CD8-positive, alpha-beta memory T cell (primary cell): ENCODE measurements around the gene NME9. TPM values are rescaled to one million over a fixed set of nuclear protein-coding genes. Genes with fewer than 3 reads are reported as not detected.

Experiments used
- CTCF ChIA-PET: fragments of 350-600 bp; sonication (Branson Sonifier 250); formaldehyde crosslinking; loops from one replicate; lab custom pipeline; 2021; ENCODE audit warnings: antibody characterized with exemption; lab: Charles Lee
- POLR2A ChIA-PET: fragments of 350-600 bp; sonication (Branson Sonifier 250); formaldehyde crosslinking; loops from one replicate; lab custom pipeline; 2021; ENCODE audit warnings: antibody characterized with exemption; lab: Charles Lee
- DNase-seq, 5 donors: peaks; one replicate each; pipeline versions ENCODE4 v3.0.0 to v3.0.0-alpha.2; 2020 to 2022; ENCODE audit warnings: mixed read lengths in 1 of 5
- H3K27ac ChIP-seq: one replicate; pipeline ENCODE4 v1.7.0; 2013; ENCODE audit warnings: low read depth, mild to moderate bottlenecking, low read length, moderate library complexity
- H3K27me3 ChIP-seq: 2 replicates; pipeline ENCODE4 v1.7.0; 2013; ENCODE audit warnings: low read length, mild to moderate bottlenecking; ENCODE audit not compliant: insufficient read depth, poor library complexity, severe bottlenecking
- H3K36me3 ChIP-seq: 2 replicates; pipeline ENCODE4 v1.7.0; 2013; ENCODE audit warnings: mild to moderate bottlenecking, low read length, moderate library complexity; ENCODE audit not compliant: insufficient read depth
- H3K4me1 ChIP-seq: 2 replicates; pipeline ENCODE4 v1.7.0; 2013; ENCODE audit warnings: mild to moderate bottlenecking, low read length, moderate library complexity; ENCODE audit not compliant: insufficient read depth
- H3K4me3 ChIP-seq: 2 replicates; pipeline ENCODE4 v1.7.0; 2013; ENCODE audit warnings: mild to moderate bottlenecking, low read length
- H3K9me3 ChIP-seq: 2 replicates; pipeline ENCODE4 v1.7.0; 2013; ENCODE audit warnings: mild to moderate bottlenecking, low read length
- H3K27ac Mint-ChIP-seq, 8 donors: one replicate each; pipeline ENCODE4 v1.8.0; 2020 to 2021; ENCODE audit warnings: mixed read lengths in 8 of 8, mild to moderate bottlenecking in 6 of 8, inconsistent platforms in 3 of 8, moderate library complexity in 3 of 8
- H3K27me3 Mint-ChIP-seq, 2 donors: one replicate each; pipeline ENCODE4 v1.8.0; 2020 to 2021; ENCODE audit warnings: mixed read lengths in 2 of 2, mild to moderate bottlenecking in 1 of 2, moderate library complexity in 1 of 2
- H3K36me3 Mint-ChIP-seq, 3 donors: one replicate each; pipeline ENCODE4 v1.8.0; 2020 to 2021; ENCODE audit warnings: mixed read lengths in 3 of 3, inconsistent platforms in 1 of 3, mild to moderate bottlenecking in 1 of 3
- H3K4me1 Mint-ChIP-seq, 3 donors: one replicate each; pipeline ENCODE4 v1.8.0; 2020 to 2021; ENCODE audit warnings: mixed read lengths in 3 of 3, inconsistent platforms in 1 of 3, mild to moderate bottlenecking in 1 of 3
- H3K4me3 Mint-ChIP-seq, 7 donors: one replicate each; pipeline ENCODE4 v1.8.0; 2020 to 2021; ENCODE audit warnings: mixed read lengths in 7 of 7, mild to moderate bottlenecking in 6 of 7, moderate library complexity in 4 of 7, inconsistent platforms in 2 of 7
- H3K9me3 Mint-ChIP-seq, 5 donors: one replicate each; pipeline ENCODE4 v1.8.0; 2020 to 2022; ENCODE audit warnings: mixed read lengths in 5 of 5, mild to moderate bottlenecking in 3 of 5, moderate library complexity in 2 of 5, inconsistent platforms in 1 of 5
- polyA plus RNA-seq: library from polyadenylated mRNA; unstranded; fragments of 300-500 nt; fragmentation: Illumina TruSeq; gene quantifications from one replicate; pipeline ENCODE4 v1.2.3, GENCODE V29; 2021
- total RNA-seq, 2 experiments: library from RNA; stranded (reverse); gene quantifications; one replicate each; pipeline ENCODE4 v1.2.3, GENCODE V29; 2021

Gene NME9
- total and polyA plus RNA-seq, 3 experiments from 2014 or later, result 0.44 TPM; not detected in 2

DNA sequence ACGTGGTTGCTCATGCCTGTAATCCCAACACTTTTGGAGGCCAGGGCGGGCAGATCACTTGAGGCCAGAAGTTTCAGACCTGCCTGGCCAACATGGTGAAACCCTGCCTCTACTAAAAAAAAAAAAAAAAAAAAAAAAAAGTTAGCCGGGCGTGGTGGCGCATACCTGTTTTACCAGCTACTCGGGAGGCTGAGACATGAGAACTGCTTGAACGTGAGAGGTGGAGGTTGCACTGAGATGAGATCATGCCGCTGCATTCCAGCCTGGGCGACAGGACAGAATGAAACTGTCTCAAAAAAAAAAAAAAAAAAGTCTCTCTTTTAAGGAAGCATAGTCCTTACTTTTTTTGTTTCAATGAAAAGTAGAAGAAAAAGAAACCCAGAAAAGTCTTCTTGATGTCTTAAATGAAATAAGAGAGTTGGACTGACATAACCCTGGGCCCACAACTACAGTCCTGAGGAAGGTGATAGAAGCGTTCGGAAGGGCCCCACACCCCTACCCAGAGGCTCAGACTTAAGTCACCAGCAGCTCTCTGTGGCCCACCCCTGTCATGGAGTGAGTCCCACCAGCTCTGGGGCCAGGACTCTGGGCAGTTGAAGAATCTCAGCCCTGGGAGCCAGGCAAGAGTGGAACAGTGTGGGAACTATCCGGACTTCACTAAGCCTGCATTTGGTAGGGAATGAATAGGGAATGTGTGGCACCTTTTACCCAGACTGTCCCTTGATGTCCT, 2.6 kb downstream of the NME9 start:
- ChIA-PET POLR2A (no interaction called here), CTCF (interaction anchor here (1.3 kb wide), 1 partner anchor 90 kb away, joined by 3 read pairs; no protein-coding TSS in a partner anchor)
- no peaks in the 10 kb centered on the region for H3K9me3 Mint-ChIP-seq

DNA sequence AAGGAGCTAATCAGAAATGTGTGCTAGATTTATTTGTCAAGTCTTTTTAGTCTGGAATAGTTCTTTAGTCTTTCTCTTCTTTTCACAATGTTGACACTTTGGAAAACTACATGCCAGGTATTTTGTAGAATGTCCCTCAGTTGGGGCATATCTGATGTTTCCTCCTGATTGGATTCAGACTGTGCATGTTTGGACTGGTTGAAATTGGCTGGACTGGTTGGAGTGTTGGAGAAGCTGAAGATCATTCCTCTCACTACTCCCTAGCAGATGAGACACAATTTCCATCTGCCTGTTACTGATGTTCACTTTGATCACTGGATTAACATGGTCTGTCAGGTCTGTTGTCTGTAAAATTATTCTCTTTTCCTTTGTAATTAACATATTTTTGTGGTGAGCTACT, 3.7 kb downstream of the NME9 start:
- H3K27me3 ChIP-seq, result no peaks in the 10 kb centered on the region
- Mint-ChIP-seq H3K27ac (peak overlapping the region in 1 of 8 donors; percentile 36), H3K4me1 (peaks cover 24 to 37% (median 32%) of the 10 kb centered on the region in 3 donors), H3K4me3 (no peak overlapping the region), H3K9me3 (no peaks in the 10 kb centered on the region), H3K36me3 (peaks cover 0 to 5% (median 0%) of the 10 kb centered on the region in 3 donors), H3K27me3 (peaks cover 6% of the 10 kb centered on the region in 2 donors)
- H3K4me3 ChIP-seq, result no peak overlapping the region
- POLR2A ChIA-PET, result no interaction called here
- no peak for DNase-seq
- H3K9me3 ChIP-seq, result no peaks in the 10 kb centered on the region
- no peak overlapping the region for H3K27ac ChIP-seq
- H3K4me1 ChIP-seq, result peaks cover 23% of the 10 kb centered on the region
- H3K36me3 ChIP-seq, result no peaks in the 10 kb centered on the region
- CTCF ChIA-PET, result no interaction called here

More for the DNA sequence above, 2.6 kb downstream of the NME9 start:
- Mint-ChIP-seq H3K27ac (peak overlapping the region in 3 of 8 donors; percentile 63 to 85 (median 63)), H3K4me3 (peak overlapping the region in 1 of 7 donors; percentile 48), H3K4me1 (peaks cover 24 to 37% (median 32%) of the 10 kb centered on the region in 3 donors), H3K36me3 (peaks cover 0 to 5% (median 0%) of the 10 kb centered on the region in 3 donors), H3K27me3 (peaks cover 0 to 6% of the 10 kb centered on the region in 2 donors)
- no peak overlapping the region for H3K4me3 ChIP-seq
- no peaks in the 10 kb centered on the region for H3K27me3 ChIP-seq
- no peak for DNase-seq
- no peaks in the 10 kb centered on the region for H3K36me3 ChIP-seq
- H3K4me1 ChIP-seq, result peaks cover 20% of the 10 kb centered on the region
- H3K27ac ChIP-seq, result no peak overlapping the region
- no peaks in the 10 kb centered on the region for H3K9me3 ChIP-seq

DNA sequence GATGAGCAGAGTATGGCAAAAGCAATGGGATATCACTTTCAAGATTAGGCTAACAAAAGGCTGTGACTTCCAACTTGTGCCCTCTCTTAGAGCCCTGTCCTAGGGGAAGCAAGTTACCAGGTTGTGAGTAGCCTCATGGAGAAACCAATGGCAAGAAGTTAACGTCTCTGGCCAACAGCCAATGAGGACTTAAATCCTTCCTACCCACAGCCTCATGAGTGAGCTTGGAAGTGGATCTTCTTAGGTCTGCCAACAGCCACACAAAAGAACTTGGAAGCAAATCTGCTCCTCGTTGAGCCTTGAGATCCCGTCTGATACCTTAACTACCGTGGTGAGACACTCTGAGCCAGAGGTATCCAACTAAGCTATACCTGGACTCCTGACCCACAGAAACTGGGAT, 5.7 kb downstream of the NME9 start:
- Mint-ChIP-seq H3K9me3 (no peaks in the 10 kb centered on the region), H3K27me3 (peaks cover 3 to 12% of the 10 kb centered on the region in 2 donors), H3K4me1 (peaks cover 15 to 27% (median 21%) of the 10 kb centered on the region in 3 donors), H3K4me3 (peak overlapping the region in 1 of 7 donors; percentile 22), H3K27ac (no peak overlapping the region), H3K36me3 (peaks cover 0 to 1% (median 0%) of the 10 kb centered on the region in 3 donors)
- Histone ChIP-seq H3K4me1 (peaks cover 23% of the 10 kb centered on the region), H3K27ac (no peak overlapping the region), H3K9me3 (no peaks in the 10 kb centered on the region), H3K4me3 (no peak overlapping the region), H3K36me3 (no peaks in the 10 kb centered on the region), H3K27me3 (no peaks in the 10 kb centered on the region)
- CTCF ChIA-PET, result interaction anchor here (1.1 kb wide), 1 partner anchor 15 kb away, joined by 3 read pairs; no protein-coding TSS in a partner anchor
- POLR2A ChIA-PET, result no interaction called here
- no peak for DNase-seq

DNA sequence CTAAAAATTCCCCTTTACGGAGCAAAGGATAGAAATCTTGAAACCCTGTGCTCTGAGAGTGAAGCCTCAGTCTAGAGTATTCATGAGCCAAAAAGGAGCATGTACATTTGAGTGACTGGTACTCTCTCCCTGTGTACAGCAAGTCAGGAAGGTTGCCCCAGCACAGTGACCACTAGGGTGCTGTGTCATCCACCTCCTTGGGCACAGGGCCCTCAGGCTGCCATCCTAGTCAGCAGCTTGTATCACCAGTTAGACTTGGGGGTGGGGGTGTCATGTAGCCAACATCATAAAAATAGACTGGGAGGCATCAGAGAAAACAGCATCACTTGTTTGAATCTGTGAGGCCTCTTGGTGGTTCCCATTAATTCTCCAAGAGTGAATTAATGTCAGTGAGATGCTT, 12.0 kb downstream of the NME9 start:
- Histone ChIP-seq H3K27ac (no peak overlapping the region), H3K36me3 (no peaks in the 10 kb centered on the region), H3K9me3 (no peaks in the 10 kb centered on the region), H3K4me3 (no peak overlapping the region), H3K4me1 (peaks cover 7% of the 10 kb centered on the region), H3K27me3 (no peaks in the 10 kb centered on the region)
- no peak overlapping the region for H3K27ac Mint-ChIP-seq
- H3K27me3 Mint-ChIP-seq, result peaks cover 1 to 12% of the 10 kb centered on the region in 2 donors
- H3K36me3 Mint-ChIP-seq, result peaks cover 0 to 1% (median 0%) of the 10 kb centered on the region in 3 donors
- DNase-seq, result no peak
- ChIA-PET CTCF (interaction anchor here (1.1 kb wide), 1 partner anchor 11 kb away, joined by 3 read pairs; no protein-coding TSS in a partner anchor), POLR2A (no interaction called here)
- H3K9me3 Mint-ChIP-seq, result peaks cover 0 to under 1% (median 0%) of the 10 kb centered on the region in 5 donors
- H3K4me3 Mint-ChIP-seq, result no peak overlapping the region
- H3K4me1 Mint-ChIP-seq, result peaks cover 0 to 3% (median 3%) of the 10 kb centered on the region in 3 donors

DNA sequence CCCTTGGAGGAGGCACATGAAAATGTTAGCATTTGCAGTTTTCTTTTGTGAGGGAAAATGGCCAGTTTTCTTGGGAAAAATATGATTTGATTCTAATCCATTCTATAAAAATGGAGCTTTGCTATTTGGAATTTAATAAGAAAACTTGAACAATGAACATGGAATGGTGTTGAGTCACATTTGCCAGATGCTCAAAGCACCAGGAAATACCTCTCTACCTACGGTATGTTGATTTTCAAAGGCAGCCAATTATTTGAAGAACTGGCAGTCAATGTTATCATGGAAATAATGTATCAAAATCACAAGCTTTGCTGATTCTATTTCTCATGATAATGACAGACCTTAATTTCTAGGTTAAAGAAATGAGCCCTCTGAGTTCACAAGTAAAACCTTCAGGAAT, 14.9 kb downstream of the NME9 start:
- H3K4me3 ChIP-seq, result no peak overlapping the region
- ChIA-PET CTCF (interaction anchor here (1.3 kb wide), 1 partner anchor 13 kb away, joined by 3 read pairs; no protein-coding TSS in a partner anchor), POLR2A (no interaction called here)
- H3K27me3 ChIP-seq, result no peaks in the 10 kb centered on the region
- peaks cover 9 to 13% of the 10 kb centered on the region in 2 donors for H3K27me3 Mint-ChIP-seq
- no peak for DNase-seq
- peaks cover 0 to 20% (median 3%) of the 10 kb centered on the region in 3 donors for H3K36me3 Mint-ChIP-seq
- peaks cover 9 to 28% (median 17%) of the 10 kb centered on the region in 5 donors for H3K9me3 Mint-ChIP-seq
- no peaks in the 10 kb centered on the region for H3K4me1 Mint-ChIP-seq
- no peak overlapping the region for H3K27ac ChIP-seq
- no peak overlapping the region for H3K27ac Mint-ChIP-seq
- H3K4me3 Mint-ChIP-seq, result no peak overlapping the region
- no peaks in the 10 kb centered on the region for H3K4me1 ChIP-seq
- no peaks in the 10 kb centered on the region for H3K36me3 ChIP-seq
- H3K9me3 ChIP-seq, result no peaks in the 10 kb centered on the region

DNA sequence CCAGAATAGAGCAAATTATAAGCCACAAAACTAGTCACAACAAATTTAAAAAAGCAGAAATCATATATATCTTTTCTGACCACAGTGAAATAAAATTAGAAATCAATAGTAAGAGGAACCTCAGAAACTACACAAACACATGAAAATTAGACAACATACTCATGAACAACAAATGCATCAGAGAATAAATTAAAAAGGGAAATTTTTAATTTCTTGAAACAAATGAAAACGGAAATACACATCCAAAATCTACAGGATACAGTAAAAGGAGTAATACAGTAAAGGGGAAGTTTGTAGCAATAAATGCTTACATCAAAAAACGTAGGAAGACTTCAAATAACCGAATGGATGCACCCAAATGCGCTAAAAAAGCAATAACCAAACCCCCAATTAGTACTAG, 19.2 kb downstream of the NME9 start:
- no peaks in the 10 kb centered on the region for H3K36me3 ChIP-seq
- no peak for DNase-seq
- peaks cover 26 to 49% (median 32%) of the 10 kb centered on the region in 5 donors for H3K9me3 Mint-ChIP-seq
- ChIA-PET POLR2A (no interaction called here), CTCF (no interaction called here)
- peaks cover 12% of the 10 kb centered on the region for H3K9me3 ChIP-seq
- H3K36me3 Mint-ChIP-seq, result peaks cover 5 to 37% (median 12%) of the 10 kb centered on the region in 3 donors
- no peak overlapping the region for H3K4me3 ChIP-seq
- H3K4me3 Mint-ChIP-seq, result no peak overlapping the region
- H3K27me3 ChIP-seq, result no peaks in the 10 kb centered on the region
- peaks cover 20 to 24% of the 10 kb centered on the region in 2 donors for H3K27me3 Mint-ChIP-seq
- H3K27ac ChIP-seq, result no peak overlapping the region
- H3K4me1 Mint-ChIP-seq, result no peaks in the 10 kb centered on the region
- no peaks in the 10 kb centered on the region for H3K4me1 ChIP-seq
- no peak overlapping the region for H3K27ac Mint-ChIP-seq

DNA sequence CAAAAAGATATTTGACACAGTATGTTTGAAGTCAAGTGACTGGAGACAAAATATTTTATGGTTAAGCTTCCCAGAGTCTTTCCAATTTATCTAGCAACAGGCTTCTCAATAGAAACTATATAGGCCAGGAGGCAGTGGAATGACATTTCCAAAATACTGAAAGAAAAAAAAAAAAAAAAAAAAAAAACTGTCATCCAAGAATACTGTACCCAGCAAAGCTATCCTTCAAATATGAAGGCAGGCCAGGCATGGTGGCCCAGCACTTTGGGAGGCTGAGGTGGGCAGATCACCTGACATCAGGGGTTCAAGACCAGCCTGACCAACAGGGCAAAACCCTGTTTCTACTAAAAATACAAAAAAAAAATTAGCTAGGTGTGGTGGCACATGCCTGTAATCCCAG, 20.9 kb downstream of the NME9 start:
- H3K27ac ChIP-seq, result no peak overlapping the region
- CTCF ChIA-PET, result interaction anchor here (0.7 to 1.5 kb wide), 2 partner anchors 15 to 20 kb away, joined by 3 to 4 read pairs; no protein-coding TSS in a partner anchor
- H3K9me3 ChIP-seq, result peaks cover 12% of the 10 kb centered on the region
- no peak overlapping the region for H3K4me3 ChIP-seq
- no peaks in the 10 kb centered on the region for H3K4me1 ChIP-seq
- H3K27ac Mint-ChIP-seq, result no peak overlapping the region
- no peaks in the 10 kb centered on the region for H3K4me1 Mint-ChIP-seq
- H3K4me3 Mint-ChIP-seq, result no peak overlapping the region
- peaks cover 20 to 24% of the 10 kb centered on the region in 2 donors for H3K27me3 Mint-ChIP-seq
- H3K27me3 ChIP-seq, result no peaks in the 10 kb centered on the region
- peaks cover 5 to 37% (median 12%) of the 10 kb centered on the region in 3 donors for H3K36me3 Mint-ChIP-seq
- no peaks in the 10 kb centered on the region for H3K36me3 ChIP-seq
- POLR2A ChIA-PET, result no interaction called here
- DNase-seq, result no peak
- peaks cover 26 to 49% (median 32%) of the 10 kb centered on the region in 5 donors for H3K9me3 Mint-ChIP-seq

DNA sequence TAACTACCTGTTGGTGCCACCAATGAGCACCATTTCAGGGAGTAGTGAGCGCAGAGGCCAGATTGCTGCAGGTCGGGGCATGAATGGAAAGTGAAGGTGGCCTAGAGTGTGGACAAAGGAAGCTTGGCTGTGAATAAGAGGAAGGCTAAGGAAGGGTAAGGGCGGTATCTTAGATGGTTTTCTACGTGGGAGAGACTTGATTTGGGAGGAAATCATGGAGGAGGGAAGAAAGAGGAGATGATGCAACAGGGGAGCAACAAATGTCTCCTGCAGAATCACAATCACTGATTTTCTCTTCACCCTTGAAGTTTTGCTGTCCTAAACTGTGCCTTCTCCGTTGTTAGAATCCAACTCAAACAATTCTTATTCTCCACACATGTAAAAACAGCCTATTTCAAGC, 21.8 kb downstream of the NME9 start:
- DNase-seq, result no peak

More for the DNA sequence above, 21.8 kb downstream of the NME9 start:
- ChIA-PET CTCF (interaction anchor here (1.5 kb wide), 1 partner anchor 21 kb away, joined by 4 read pairs; no protein-coding TSS in a partner anchor), POLR2A (no interaction called here)
- no peaks in the 10 kb centered on the region for H3K4me1 Mint-ChIP-seq
- no peaks in the 10 kb centered on the region for H3K4me1 ChIP-seq
- no peak overlapping the region for H3K4me3 Mint-ChIP-seq
- H3K36me3 Mint-ChIP-seq, result peaks cover 5 to 37% (median 12%) of the 10 kb centered on the region in 3 donors
- H3K27ac ChIP-seq, result no peak overlapping the region
- H3K9me3 ChIP-seq, result peaks cover 12% of the 10 kb centered on the region
- no peaks in the 10 kb centered on the region for H3K36me3 ChIP-seq
- H3K27me3 Mint-ChIP-seq, result peaks cover 19 to 24% of the 10 kb centered on the region in 2 donors
- peaks cover 26 to 49% (median 32%) of the 10 kb centered on the region in 5 donors for H3K9me3 Mint-ChIP-seq
- H3K27ac Mint-ChIP-seq, result no peak overlapping the region
- no peak overlapping the region for H3K4me3 ChIP-seq
- H3K27me3 ChIP-seq, result no peaks in the 10 kb centered on the region
